ENCODE data around the gene TNS1. TPM values are rescaled to one million over a fixed set of nuclear protein-coding genes. Genes with fewer than 3 reads are reported as not detected.

Gene TNS1
- total RNA-seq, 1 donor from 2014 or later, result 206 TPM

DNA sequence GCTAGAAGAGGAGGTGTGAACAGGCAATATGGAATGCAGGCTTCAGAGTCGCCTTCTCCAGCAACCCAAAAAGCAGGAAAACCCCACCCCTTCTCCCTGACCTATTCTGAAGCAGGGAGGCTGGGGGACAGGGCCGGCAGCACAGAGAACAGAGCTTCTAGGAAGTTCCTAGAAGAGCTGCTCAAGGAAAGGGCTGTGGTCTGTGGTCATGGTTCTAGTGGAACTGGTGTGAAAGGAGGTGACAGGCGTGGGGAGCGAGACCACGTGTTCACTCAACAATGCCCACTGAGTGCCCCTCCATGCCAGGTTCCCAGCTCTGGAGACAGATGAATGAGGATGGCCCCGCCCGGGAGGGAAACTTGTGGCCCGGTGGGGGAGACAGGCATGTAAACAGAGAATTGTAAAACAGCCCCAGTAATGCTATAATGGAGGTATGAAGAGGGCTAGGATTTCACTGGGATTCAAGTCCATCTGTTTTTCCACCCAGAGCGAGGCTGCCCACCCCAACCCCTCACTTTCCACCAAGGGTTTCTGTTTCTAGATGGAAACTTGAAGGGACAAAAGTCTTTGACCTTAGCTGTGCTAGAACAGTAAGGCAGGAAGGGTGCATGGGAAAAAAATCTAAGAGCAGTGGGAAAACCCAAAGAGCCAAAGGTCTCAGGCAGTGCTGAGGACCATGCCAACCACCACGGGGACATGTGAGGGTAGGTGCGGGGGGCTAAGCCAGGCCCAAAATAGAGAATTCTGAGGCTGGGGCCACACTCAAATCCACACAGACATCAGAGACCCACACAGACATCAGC is 71.8 kb downstream of the TNS1 start:
- DNase-seq (ENCODE audit: low read depth), result no peak

DNA sequence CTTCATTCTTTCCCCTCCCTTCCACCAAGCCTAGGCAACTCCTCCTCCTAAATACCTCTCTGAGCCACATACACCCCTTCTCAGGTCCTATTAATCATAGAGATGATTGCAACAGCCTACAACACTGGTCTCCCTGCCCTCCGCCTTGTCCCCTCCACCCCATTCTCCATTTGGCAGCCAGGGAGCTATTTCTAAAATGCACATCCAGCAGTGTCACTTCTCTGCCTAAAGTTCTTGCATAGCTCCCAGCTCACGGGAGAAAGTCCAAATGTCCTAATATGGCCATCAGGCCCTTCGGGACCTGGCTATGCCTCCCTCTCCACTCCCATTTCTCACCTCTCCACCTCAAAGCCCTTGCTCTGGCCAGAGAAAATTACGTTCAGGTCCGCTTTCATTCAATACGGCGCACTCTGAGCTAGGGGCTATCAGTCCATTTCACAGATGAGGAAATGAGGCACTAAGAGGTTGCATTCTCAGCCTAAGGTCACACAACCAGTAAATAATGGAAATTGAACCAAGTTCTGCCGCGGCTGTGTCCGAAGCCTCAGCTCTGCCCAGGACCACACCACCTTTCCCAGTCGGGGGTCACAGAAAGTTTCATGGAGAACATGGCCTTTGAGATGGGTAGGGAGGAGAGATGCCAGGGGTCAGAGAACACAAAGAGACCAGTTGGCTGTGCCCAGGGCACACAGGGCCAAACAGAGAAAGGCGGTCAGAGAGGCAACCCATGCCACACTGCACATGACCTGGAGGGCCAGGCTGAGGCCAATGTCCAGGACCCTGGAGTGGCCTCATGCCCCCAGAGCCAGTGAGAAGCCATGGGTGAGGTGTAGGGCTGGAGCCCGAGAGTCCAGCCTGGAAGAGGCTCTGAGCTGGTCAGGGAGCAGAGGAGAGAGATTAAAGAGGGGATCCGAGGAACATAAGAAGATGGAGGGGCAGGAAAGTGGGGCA is 72.8 kb downstream of the TNS1 start:
- DNase-seq (ENCODE audit: low read depth), result peak; percentile 69

DNA sequence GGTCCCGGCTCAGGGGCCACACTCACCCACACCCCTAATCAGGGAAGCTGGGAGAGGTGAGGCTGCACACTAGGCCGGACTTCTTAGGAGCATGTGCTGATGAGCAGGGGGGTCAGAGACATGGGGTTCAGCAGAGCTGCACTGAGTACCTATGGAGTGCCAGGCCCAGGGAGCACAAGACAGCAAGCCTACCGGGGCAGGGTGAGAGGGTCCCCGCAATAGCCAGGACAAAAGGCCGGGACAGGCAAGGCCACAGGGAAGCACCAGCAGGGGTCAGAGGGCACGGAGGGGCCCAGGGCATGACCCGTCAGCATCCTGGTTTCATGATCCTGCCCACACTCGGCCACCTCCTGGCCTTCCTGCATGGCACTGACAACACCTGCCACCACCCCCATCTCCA is 73.5 kb downstream of the TNS1 start:
- no peak for DNase-seq (ENCODE audit: low read depth)

DNA sequence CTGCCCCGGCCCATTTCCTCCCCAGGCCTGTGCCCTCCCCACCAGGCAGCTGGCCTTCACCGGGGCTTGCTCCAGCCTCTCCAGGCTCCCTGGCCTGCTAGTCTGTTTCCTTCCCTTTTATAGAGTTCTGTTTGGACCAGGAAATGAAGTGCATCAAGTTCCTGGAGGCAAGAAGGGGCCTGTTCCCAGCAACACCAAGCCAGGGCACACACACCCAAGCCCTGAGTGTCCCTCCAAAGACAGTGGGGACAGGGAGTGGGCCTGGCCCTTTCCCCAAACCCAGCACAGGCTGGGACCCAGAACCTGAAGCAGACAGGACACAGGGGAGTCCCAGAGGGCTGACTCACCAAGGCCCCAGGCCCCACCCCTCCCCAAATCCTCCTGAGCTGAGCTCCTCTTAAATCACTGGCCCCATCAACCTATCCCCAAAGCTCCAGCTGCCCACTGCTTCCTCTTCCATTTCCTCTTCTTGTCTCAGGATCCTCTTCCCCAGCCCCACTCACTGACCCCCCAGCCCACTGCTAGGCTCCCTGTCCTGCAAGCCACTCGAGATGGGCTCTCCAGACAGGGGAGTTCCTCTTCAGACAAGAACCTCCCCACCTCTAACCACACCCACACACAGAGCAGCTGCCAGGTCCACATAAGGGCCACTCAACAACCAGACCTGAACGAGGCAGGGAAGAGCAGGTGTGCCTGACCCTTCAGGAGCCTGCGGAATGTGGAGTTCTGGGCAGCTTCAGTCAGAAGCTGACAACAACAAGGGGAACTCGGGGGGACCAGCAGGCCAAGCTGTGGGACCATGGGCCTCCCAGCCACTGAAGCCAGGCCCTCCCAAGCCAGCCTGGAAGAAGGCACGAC is 74.2 kb downstream of the TNS1 start:
- DNase-seq (ENCODE audit: low read depth), result no peak

DNA sequence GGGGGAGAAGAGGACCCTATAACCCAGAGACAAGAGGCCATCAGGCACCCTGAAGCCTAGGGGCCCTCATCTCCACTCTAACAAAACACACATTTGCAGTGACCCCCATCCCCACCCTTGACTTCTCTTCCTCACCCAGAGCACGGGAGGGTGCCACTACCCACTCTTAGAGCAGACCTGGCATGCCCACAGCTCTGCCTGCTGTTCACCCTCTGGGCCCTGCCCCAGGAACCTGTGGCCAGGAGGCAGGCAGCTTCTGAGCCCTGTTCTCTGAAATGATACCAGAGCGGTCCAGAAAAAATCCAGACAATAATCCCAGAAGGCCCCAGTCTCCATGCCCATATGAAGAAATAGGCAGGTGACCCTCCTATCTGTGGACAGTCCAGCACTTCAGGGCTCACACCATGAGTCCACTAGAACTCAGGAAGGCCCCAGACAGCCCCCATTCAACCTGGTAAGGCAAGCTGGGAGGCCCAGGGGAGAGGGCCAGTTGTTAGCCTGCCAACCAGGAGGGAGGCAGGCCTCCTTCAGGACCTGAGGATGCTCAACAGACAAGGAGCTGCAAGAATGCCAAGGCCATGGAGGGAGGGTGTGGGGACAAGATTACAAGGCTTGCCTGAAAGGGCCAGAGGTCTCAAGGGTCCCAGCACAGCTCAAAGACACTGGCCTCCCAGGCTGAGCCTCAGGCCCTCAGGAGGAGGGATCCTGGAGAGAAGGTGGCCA is 75.0 kb downstream of the TNS1 start:
- no peak for DNase-seq (ENCODE audit: low read depth)

DNA sequence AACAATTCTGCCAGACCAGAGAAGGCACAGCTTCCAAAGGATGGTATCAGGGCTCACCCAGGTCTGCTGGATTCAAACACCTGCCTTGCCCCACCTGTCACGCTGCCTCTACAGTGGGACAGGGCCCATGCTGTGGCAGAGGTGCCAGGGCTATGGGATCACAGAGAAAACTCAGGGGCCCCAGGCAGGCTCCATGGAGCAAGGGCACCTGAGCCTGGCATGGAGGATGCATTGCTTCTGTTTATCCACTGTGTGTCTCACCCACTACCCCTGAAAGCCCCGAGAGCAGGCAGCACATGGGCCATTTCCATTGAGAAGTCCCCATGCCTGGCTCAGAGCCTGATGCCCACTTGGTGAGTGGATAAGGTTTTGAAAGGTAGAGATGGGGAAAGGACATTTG is 76.0 kb downstream of the TNS1 start:
- DNase-seq (ENCODE audit: low read depth), result no peak

DNA sequence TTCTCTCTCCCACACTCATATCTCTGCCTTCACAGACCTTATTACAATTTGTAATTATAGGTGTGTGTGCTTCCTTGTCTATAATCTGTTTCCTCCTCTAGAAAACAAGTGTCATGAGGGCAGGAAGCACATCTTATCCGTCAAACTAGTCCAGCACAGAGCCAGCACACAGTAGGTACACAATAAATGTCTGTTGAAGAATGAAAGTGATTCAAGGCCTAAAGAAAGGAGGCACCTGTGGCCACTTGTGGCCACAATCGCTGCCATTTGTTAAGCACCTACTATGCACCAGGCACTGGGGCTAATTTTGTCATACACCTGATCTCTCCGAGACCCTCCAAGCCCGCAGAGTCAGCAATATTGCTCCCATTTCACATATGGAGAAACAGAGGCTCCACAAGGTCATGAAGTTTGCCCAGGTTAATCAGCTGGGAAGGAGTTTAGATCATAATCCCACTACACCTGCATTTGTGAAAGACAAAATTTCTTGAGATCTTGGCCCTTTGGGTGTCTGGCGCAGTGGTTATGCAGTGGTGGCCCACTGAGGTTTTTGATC is 78.4 kb downstream of the TNS1 start:
- no peak for DNase-seq (ENCODE audit: low read depth)

DNA sequence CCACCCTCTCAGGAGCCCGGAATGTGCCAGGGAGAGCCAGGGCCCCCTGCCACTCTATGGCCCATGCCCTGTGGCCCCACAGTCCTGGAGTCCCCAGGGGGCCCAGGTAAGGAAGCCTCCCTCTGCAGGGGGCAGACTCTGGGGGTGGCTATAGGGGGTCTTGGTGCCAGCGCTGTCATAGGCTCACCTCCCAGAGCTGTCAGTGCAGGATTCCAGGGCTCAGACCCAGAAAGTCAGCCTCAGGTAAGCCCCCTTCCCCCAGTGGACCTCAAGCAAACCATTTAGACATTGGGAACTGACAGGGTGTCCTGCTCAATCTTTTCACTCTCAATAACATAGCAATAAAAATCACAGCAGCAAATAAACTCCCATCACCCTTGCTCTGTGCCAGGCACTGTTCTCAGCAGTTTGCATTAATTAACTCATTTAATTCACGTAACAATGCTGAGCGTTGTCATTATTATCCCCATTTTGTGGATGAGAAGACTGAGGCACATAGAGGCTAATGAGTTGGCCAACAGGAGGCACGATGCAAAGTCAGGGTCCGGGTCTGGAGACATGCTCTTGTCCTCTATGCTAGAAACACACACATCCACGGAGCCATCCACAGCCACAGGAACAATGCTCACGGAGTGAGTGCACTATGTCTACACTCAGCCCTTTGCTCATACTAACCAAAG is 79.6 kb downstream of the TNS1 start:
- DNase-seq (ENCODE audit: low read depth), result no peak

DNA sequence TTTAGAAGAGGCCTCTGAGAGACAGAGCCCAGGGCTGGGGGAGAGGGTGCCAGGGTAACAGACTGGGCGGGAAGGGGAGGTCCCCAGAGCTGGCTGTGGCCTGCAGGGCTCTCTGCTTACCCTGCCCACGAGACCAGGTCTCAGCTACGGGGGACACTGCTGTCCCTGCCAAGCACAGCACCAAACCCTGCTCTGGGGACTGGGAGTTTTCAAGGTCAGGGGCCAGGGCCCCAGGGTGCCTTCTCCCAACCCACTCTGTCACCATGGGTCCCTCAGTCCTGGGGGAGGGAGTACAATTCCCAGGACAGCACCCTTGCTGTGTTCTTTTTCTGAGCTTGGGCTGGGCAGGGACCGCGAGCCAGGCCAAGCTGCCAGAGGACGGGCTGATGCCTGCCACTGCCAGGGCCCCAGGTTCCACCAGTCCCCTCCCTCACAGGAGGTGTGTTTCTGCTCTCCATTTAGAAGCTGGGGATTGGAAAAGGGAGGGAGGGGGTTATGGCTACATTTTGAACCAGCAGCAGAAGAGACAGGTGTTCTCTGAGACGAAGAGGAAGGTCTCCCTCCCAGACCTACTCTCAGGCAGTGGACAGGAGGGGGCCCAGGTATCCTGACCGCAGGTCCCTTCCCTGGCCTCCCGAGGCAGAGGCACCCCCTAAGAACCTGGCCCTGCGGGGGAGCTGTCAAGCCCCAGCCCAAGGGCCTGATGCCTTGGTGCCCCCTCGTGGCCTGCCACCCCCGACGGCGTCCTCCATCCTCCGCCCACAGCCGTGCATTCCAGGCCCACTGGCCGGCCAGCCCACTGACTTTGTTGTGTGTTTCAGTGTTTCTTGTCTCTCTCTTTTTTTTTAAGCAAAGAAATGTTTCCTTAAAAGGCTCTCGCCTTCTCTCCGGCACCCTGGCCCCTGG is 80.4 kb downstream of the TNS1 start:
- no peak for DNase-seq (ENCODE audit: low read depth)

DNA sequence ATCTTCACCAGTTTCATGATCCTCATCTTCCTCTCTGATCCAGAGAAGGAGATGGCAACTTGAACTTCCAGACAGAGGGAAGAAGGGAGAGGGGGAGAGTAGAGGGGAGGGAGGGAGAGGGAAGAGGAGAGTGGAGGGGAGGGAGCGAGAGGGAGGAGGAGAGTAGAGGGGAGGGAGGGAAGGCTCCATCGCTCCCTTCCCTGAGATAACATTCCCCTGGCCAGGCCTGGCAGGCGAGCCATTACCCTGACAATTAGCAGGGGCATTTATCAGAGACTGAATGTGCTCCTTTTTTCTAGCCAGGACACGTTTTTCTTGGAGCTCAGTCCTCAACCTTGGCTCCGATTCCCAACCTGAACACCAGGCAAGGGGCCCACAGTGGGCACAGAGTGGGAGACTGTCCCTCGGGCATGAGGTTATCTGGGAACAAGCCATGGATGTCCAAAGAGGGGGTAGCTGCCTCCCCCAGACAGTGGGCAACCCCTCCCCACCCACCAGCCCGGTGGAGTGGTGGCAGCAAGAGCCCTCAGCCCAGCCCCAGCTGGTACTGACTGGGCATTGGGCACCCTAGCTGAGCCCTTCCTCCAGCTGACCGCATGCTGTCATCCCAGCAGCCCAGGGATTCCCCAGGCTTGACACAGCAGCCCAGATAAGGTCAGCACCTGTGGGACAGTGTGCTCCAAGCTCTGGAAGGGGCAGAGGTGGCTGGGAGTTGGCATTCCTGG is 81.8 kb downstream of the TNS1 start:
- DNase-seq (ENCODE audit: low read depth), result peak; percentile 65

DNA sequence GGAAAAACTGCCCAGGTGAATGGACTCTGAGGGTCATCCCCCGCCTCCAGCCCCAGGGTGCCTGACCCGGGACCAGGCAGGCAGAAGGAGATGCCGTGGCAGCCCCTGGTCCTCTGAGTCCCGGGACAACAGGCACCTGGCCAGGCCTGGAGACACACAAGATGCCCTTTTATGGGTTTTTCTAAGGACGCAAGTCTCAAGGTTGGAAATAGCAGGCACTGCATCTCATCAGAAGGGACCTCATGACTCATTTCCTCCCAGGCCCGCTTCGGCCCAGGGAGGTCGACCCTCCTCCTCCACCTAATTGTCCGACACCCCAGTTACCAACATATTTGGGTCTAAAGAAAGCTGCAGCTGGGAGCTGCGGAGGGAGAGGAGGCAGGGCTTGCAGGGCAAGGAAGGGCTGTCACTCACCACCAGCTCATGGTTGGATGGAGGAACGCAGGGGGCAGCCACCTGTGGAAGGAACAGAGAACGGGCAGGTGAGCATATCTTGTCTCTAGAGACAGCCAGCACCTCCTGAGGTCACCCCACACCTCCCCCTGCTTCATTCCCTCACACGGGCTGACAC is 82.9 kb downstream of the TNS1 start:
- DNase-seq (ENCODE audit: low read depth), result peak; percentile 82

DNA sequence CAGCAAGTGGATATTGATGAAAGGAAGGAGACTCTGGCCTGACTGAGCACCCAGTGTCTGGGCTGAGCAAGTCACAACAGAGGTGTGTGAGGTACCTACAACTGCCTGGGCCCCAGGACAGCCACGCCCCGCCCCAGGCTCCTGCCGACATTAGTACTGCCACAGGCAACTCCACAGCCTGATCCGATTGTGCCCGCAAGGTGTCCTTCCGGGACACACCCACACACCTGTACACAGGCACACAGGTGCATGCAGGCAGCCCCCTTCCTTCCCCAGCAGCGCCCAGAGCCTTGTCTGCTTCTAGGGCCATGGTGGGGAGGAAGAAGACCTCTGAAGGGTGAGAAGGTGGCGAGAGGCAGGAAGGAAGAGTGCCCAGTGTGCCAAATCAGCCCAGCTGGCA is 83.6 kb downstream of the TNS1 start:
- no peak for DNase-seq (ENCODE audit: low read depth)

DNA sequence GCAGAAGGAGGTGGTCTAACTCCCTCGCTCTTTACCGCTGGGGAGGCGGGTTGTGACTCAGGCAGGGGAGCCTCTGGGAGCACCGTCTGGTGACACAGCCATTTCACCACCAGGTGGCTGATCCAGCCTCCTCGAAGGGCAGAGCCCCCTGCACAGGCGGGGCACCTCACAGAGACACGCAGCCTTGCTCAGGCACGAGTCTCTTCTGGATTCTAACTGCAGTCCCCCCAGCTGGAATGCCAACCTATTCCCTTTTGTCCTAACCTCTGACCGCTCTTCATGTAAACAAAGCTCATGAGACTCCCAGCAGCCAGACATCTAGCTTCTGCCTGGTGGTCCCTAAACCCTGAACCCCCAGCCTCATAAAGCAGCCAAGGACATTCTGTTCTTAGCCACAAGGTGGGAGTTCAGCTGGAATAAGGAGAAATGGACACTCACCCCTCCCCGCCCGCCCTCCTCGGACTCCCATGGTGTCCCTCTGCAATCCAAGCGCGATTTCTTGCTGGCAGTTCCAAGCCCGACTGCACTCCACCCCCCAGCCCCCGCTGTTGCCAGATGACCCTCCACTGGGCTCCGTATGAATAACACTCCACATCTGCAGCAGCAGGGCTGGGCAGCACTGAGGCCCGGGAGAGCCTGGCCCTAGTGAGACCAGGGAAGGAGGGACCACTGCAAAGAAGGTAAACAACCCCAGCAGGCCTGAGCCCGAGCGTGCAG is 84.3 kb downstream of the TNS1 start:
- DNase-seq (ENCODE audit: low read depth), result no peak

DNA sequence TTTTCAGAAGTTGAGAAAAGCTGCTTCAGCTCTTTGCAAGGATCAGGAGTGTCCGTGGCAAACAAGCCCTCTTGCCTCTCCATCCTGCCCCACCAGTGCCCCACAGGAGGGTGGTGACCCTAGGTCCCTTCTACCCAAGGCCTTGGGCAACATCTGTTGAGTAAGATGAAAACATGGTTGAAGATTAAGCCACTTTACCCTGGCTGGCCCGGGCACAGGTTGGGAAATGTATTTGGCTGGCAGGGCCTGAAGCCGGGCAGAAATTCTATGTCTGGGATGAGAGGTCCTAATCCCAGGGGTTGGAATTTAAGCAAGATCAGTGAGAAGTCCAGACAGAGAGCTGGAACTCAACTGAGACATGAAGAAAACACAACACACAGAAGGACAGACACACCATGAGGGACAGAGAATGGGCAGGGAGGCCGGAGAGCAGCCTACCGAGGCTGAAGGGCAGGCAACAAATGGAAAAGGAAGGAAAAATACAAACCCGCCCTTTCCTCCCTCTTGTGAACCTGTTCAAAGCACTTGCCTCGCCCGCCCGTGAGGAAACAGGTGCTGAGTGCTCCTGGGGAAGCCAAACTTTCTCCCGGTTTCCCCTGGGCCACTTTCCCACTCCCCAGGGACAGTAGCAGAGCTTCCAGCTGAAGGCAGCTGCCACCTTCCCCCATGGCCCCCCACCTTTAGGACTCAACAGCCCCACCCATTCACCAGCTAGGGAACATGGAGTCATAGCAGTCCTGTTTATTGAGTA is 86.1 kb downstream of the TNS1 start:
- DNase-seq (ENCODE audit: low read depth), result peak; percentile 83

DNA sequence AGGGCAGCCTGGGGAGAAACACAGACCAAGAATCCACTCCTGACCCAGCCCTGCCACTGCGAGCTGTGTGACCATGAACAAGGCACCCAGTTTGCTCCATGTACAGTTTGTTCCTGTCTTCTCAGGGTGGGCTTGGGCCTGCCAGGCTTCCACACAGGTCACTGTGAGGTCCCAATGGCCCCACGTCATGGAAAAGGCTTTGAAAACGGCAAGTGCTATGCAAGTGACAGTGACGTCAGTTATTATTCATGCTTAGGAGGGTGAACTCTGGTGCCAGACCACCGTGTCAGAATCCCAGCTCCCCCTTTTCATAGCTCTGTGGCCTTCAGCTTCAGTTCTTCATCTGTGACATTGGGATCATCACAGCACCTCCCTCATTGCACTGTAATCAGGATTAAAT is 87.1 kb downstream of the TNS1 start:
- DNase-seq (ENCODE audit: low read depth), result no peak

DNA sequence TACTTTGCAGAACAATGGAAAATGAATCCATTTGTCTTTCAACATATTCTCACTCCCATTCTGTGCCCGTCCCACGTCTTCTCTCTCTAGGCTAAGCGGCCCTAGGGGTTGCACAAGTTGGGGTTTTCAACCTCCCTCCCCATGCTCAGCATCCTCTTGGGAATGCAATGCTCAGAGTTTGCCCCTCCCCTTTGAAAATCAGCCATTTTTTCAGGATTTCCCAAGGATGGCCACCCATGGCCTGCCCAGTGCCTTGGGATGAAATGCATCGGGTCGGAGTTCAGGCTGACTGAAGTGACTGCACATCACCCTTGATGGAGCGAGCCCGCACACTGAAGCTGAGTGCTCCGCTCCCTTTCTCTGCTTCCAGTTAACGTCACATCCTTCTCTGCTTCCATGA is 87.9 kb downstream of the TNS1 start:
- no peak for DNase-seq (ENCODE audit: low read depth)

DNA sequence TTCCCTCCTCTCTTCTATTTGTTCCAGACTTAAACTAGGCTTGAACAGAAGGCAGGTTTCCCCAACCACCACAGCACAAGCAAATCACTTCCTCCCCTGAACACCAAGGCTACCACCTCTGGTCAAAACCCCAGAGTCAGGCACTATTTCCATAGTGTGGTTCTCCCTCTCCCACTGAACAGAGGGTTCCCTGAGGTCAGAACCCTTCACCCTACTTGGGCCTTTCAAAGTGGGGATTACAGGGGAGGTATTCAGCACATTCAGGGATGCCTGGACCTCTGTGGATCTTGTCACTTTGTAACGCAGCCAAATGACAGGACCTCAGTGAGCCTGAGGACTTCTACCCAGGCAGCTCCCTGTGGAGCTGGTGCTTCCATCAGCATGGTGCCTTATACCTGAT is 88.7 kb downstream of the TNS1 start:
- no peak for DNase-seq (ENCODE audit: low read depth)
